RPMI8226 (cell line): ENCODE data around the gene MBOAT7.
"Not testable (repeated sequence)": the region's sequence is repeated elsewhere in the genome, so short reads cannot be mapped to it uniquely, and the experiment has no call there.

Experiments used
- DNase-seq: peaks from one replicate; pipeline ENCODE4 v3.0.0-alpha.2; 2015

MBOAT7 gene

GRCh38 chr19:54188215-54188871, 1.0 kb downstream of the MBOAT7 start:
- DNase-seq, result no peak

- no peak for DNase-seq
Measured at GRCh38 chr19:54186934-54187381, 2.4 kb downstream of the MBOAT7 start.

- no peak for DNase-seq
Measured at GRCh38 chr19:54186351-54186750, 3.0 kb downstream of the MBOAT7 start.

- DNase-seq, result no peak
Measured at GRCh38 chr19:54183431-54183830, 5.9 kb downstream of the MBOAT7 start.

GRCh38 chr19:54181894-54182293, 7.5 kb downstream of the MBOAT7 start:
- not testable (repeated sequence) for DNase-seq

- no peak for DNase-seq
Measured at GRCh38 chr19:54180691-54181091, 8.7 kb downstream of the MBOAT7 start.

- peak; percentile 66 for DNase-seq
Measured at GRCh38 chr19:54179921-54180461, 9.4 kb downstream of the MBOAT7 start.

GRCh38 chr19:54179262-54179852, 10.0 kb downstream of the MBOAT7 start:
- no peak for DNase-seq

GRCh38 chr19:54178581-54179261, 10.7 kb downstream of the MBOAT7 start:
- no peak for DNase-seq

- DNase-seq, result no peak
Measured at GRCh38 chr19:54173951-54174834, 15.2 kb downstream of the MBOAT7 start.

GRCh38 chr19:54173359-54173699, 16.1 kb downstream of the MBOAT7 start:
- DNase-seq, result no peak

GRCh38 chr19:54172471-54173358, 16.7 kb downstream of the MBOAT7 start, which contains the start of gene TMC4:
Gene TMC4 (minus strand): TSS chr19:54173160. CDS start chr19:54173117, 43 bp downstream.
- peak; percentile 85 for DNase-seq

GRCh38 chr19:54171736-54172431, 17.5 kb downstream of the MBOAT7 start:
- not testable (repeated sequence) for DNase-seq

GRCh38 chr19:54169149-54169740, 20.1 kb downstream of the MBOAT7 start:
- DNase-seq, result no peak

GRCh38 chr19:54168174-54168917, 21.0 kb downstream of the MBOAT7 start:
- peak; percentile 90 for DNase-seq

- no peak for DNase-seq
Measured at GRCh38 chr19:54165222-54165621, 24.2 kb downstream of the MBOAT7 start.

- peak; percentile 30 for DNase-seq
Measured at GRCh38 chr19:54164369-54165068, 24.9 kb downstream of the MBOAT7 start.

GRCh38 chr19:54162884-54163283, 26.5 kb downstream of the MBOAT7 start:
- DNase-seq, result no peak

GRCh38 chr19:54162241-54162805, 27.1 kb downstream of the MBOAT7 start:
- peak; percentile 94 for DNase-seq
